ENCODE measurements around the gene OR11A1. TPM values are rescaled to one million over a fixed set of nuclear protein-coding genes. Genes with fewer than 3 reads are reported as not detected.

The OR11A1 gene
- polyA plus RNA-seq, 1 of the 3 experiments (the other 2 are of a cell fraction), result not detected

GRCh38 chr6:29491574-29491973 is 34.7 kb upstream of the OR11A1 start:
- H3K36me3 ChIP-seq (replicated peaks in 1 of 2; ENCODE audit: control insufficient read depth in 1 of 2, insufficient read depth in 2 of 2, low read length in 1 of 2), result no peaks in the 10 kb centered on the region
- no peak for DNase-seq
- no peaks in the 10 kb centered on the region for H3K9me3 ChIP-seq
- no peaks in the 10 kb centered on the region for H3K4me1 ChIP-seq (ENCODE audit: control insufficient read depth in 1 of 2, insufficient read depth in 2 of 2, low read depth in 1 of 2, low read length in 1 of 2)
- H4K20me1 ChIP-seq (ENCODE audit: insufficient read depth), result no peaks in the 10 kb centered on the region
- CTCF ChIA-PET, result no interaction called here
- H3K27me3 ChIP-seq (ENCODE audit: insufficient read depth), result peaks cover 12% of the 10 kb centered on the region; the same call in 1 of the 2 replicates
- no peak overlapping the region for H3K4me2 ChIP-seq
- H3K9me2 ChIP-seq, result no peaks in the 10 kb centered on the region
- H3K79me2 ChIP-seq (ENCODE audit: insufficient read depth), result no peaks in the 10 kb centered on the region
- TF ChIP-seq USF1 (IDR thresholded peaks at IDR 0.05; ENCODE audit: borderline replicate concordance, low read depth), result no peak
- TF ChIP-seq RXRA (IDR thresholded peaks at IDR 0.05; ENCODE audit: borderline replicate concordance, low read depth), result no peak
- no peak for TF ChIP-seq TEAD4 (IDR thresholded peaks at IDR 0.05; ENCODE audit: borderline replicate concordance, insufficient read depth)
- no peak for TF ChIP-seq ELF1 (IDR thresholded peaks at IDR 0.05)
- TF ChIP-seq TAF1 (IDR thresholded peaks at IDR 0.05; ENCODE audit: borderline replicate concordance, low read depth, low read length), result no peak
- TF ChIP-seq SMC3 (IDR thresholded peaks at IDR 0.05; ENCODE audit: low read depth, low read length), result no peak
- TF ChIP-seq EP300 (IDR thresholded peaks at IDR 0.05; ENCODE audit: borderline replicate concordance in 1 of 2, low read depth in 1 of 2, low read length in 1 of 2), result no peak
- no peak for TF ChIP-seq RAD21 (IDR thresholded peaks at IDR 0.05; ENCODE audit: low read length)
- no peak for TF ChIP-seq GATA2 (CRISPR knock-in tag; IDR thresholded peaks at IDR 0.05)
- no peak for TF ChIP-seq SIN3A (IDR thresholded peaks at IDR 0.05; ENCODE audit: borderline replicate concordance, low read depth, low read length)
- no peak for TF ChIP-seq GABPA (IDR thresholded peaks at IDR 0.05; ENCODE audit: low read depth)
- no peak for TF ChIP-seq YY1 (IDR thresholded peaks at IDR 0.05; ENCODE audit: low read depth)
- no peak overlapping the region for H3K9ac ChIP-seq
- H2AFZ ChIP-seq (ENCODE audit: low read depth), result no peak overlapping the region
- no peaks in the 10 kb centered on the region for H3F3A ChIP-seq (replicated peaks; ENCODE audit: insufficient read depth)
- no peak overlapping the region for H3K4me3 ChIP-seq (ENCODE audit: low read depth in 2 of 2, low read length in 1 of 2)
- WGBS (ENCODE audit: low lambda C conversion rate), result 4% methylated on average over 4 of the region's 4 CpGs
- POLR2A ChIA-PET, result no interaction called here
- H3K27ac ChIP-seq (ENCODE audit: low read depth in 2 of 2, low read length in 1 of 2), result no peak overlapping the region

GRCh38 chr6:29490552-29490951 is 33.7 kb upstream of the OR11A1 start:
- Histone ChIP-seq H3K4me2 (no peak overlapping the region), H3K9me3 (no peaks in the 10 kb centered on the region), H3K79me2 (ENCODE audit: insufficient read depth) (no peaks in the 10 kb centered on the region), H3K9me2 (no peaks in the 10 kb centered on the region), H3K27me3 (ENCODE audit: insufficient read depth) (peaks cover 2% of the 10 kb centered on the region; the same call in 1 of the 2 replicates), H4K20me1 (ENCODE audit: insufficient read depth) (no peaks in the 10 kb centered on the region), H2AFZ (ENCODE audit: low read depth) (no peak overlapping the region), H3K27ac (ENCODE audit: low read depth in 2 of 2, low read length in 1 of 2) (no peak overlapping the region), H3F3A (replicated peaks; ENCODE audit: insufficient read depth) (no peaks in the 10 kb centered on the region), H3K36me3 (replicated peaks in 1 of 2; ENCODE audit: control insufficient read depth in 1 of 2, insufficient read depth in 2 of 2, low read length in 1 of 2) (no peaks in the 10 kb centered on the region), H3K4me1 (ENCODE audit: control insufficient read depth in 1 of 2, insufficient read depth in 2 of 2, low read depth in 1 of 2, low read length in 1 of 2) (no peaks in the 10 kb centered on the region), H3K4me3 (ENCODE audit: low read depth in 2 of 2, low read length in 1 of 2) (no peak overlapping the region), H3K9ac (no peak overlapping the region)
- ChIA-PET CTCF (no interaction called here), POLR2A (no interaction called here)
- DNase-seq, result no peak
- TF ChIP-seq RFX5 (IDR thresholded peaks at IDR 0.05; ENCODE audit: low read length) (no peak), CHD2 (IDR thresholded peaks at IDR 0.05; ENCODE audit: low read length, partially characterized antibody) (no peak), EP300 (IDR thresholded peaks at IDR 0.05; ENCODE audit: borderline replicate concordance in 1 of 2, low read depth in 1 of 2, low read length in 1 of 2) (no peak), MEF2A (IDR thresholded peaks at IDR 0.05; ENCODE audit: borderline replicate concordance, low read depth) (no peak), RAD21 (IDR thresholded peaks at IDR 0.05; ENCODE audit: low read length) (no peak)
- TF ChIP-seq, protein P1, sequence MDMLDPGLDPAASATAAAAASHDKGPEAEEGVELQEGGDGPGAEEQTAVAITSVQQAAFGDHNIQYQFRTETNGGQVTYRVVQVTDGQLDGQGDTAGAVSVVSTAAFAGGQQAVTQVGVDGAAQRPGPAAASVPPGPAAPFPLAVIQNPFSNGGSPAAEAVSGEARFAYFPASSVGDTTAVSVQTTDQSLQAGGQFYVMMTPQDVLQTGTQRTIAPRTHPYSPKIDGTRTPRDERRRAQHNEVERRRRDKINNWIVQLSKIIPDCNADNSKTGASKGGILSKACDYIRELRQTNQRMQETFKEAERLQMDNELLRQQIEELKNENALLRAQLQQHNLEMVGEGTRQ (IDR thresholded peaks at IDR 0.05; ENCODE audit: borderline replicate concordance, low read depth, low read length), result no peak
- 12% methylated on average over 2 of the region's 2 CpGs for WGBS (ENCODE audit: low lambda C conversion rate)

All from SK-N-SH (cell line).